Stimulated activated CD8-positive, alpha-beta memory T cell treated with anti-CD3 and anti-CD28 coated beads, Interleukin-2, amount 100 ng/mL, for 48 hours (primary cell): Measurements from ENCODE around the gene ADD1.
A peak's percentile ranks its signal among the peaks of the same experiment; 100 is the strongest.
"Not testable (repeated sequence)": the region's sequence is repeated elsewhere in the genome, so short reads cannot be mapped to it uniquely, and the experiment has no call there.

Experiments used
- DNase-seq, 2 donors: peaks; one replicate each; pipeline ENCODE4 v3.0.0-alpha.2; 2020; ENCODE audit warnings: low read depth in 2 of 2

Gene ADD1

GRCh38 chr4:2934077-2934812 is 90.6 kb downstream of the ADD1 start:
- no peak for DNase-seq

GRCh38 chr4:2934813-2935761 is 91.4 kb downstream of the ADD1 start:
- peak; percentile 97 to 98 for DNase-seq

GRCh38 chr4:2935762-2936743 is 92.4 kb downstream of the ADD1 start:
- DNase-seq, result peak in 1 of 2 donors; percentile 72

GRCh38 chr4:2936773-2937145 is 93.1 kb downstream of the ADD1 start:
- DNase-seq, result peak in 1 of 2 donors; percentile 60

GRCh38 chr4:2937146-2937857 is 93.7 kb downstream of the ADD1 start:
- DNase-seq, result no peak

GRCh38 chr4:2937986-2938385 is 94.3 kb downstream of the ADD1 start:
- DNase-seq, result no peak

- not testable (repeated sequence) for DNase-seq
Measured at GRCh38 chr4:2938411-2938810, 94.8 kb downstream of the ADD1 start.

- no peak for DNase-seq
Measured at GRCh38 chr4:2938906-2939305, 95.3 kb downstream of the ADD1 start.

- DNase-seq, result no peak
Measured at GRCh38 chr4:2939383-2940243, 96.0 kb downstream of the ADD1 start.

- DNase-seq, result no peak
Measured at GRCh38 chr4:2940267-2941137, 96.9 kb downstream of the ADD1 start.

GRCh38 chr4:2941138-2942036 is 97.7 kb downstream of the ADD1 start:
- DNase-seq, result no peak

GRCh38 chr4:2942037-2942531 is 98.4 kb downstream of the ADD1 start:
- DNase-seq, result no peak

GRCh38 chr4:2942532-2943363 is 99.1 kb downstream of the ADD1 start:
- DNase-seq, result no peak

GRCh38 chr4:2943364-2944090 is 99.9 kb downstream of the ADD1 start:
- DNase-seq, result no peak

GRCh38 chr4:2944091-2944482 is 100.4 kb downstream of the ADD1 start:
- DNase-seq, result no peak
